DMS53 treated with DMSO at 0.1 percent for 48 hours (cell line): ENCODE measurements around the gene LMNTD1.

Experiments used
- DNase-seq: peaks from one replicate; lab custom pipeline; 2025; ENCODE audit not compliant: unreplicated experiment; lab: John Stamatoyannopoulos, UW

LMNTD1 gene

DNA sequence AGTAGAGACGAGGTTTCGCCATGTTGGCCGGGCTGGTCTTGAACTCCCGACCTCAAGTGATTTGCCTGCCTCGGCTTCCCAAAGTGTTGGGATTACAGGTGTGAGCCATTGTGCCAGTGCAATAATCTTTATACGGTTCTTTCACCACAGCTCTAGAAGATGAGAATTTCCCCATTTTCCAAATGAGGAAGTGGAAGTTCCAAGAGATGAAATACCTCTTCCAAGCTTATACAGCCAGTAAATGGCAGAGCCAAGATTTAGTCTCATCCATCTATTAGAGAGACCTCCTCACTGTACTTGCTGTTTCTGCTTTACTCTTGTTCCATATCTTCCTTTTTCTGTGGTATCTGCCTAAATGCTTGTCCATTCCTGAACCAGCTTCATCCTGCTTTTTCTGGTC lies 3.1 kb upstream of the LMNTD1 start:
- no peak for DNase-seq

DNA sequence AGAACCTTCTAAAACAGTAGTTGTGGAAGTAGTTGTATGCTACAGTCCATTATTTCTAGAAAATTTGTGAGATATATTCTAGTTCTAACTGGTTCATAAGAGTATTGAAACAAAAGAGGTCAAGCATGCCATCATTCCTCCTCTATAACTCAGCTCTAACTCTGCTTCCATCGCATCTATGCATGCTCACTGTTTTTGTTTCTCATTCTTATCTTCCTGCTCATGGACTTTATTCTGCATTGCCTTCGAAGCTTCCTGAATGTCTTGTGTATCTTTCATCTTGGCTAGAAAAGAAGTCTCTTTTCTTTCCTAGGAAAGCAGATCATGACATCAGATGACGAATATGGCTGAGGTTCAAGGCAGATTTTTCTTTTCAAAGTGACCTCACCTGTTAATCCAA lies 402 bp downstream of the LMNTD1 start:
- no peak for DNase-seq

DNA sequence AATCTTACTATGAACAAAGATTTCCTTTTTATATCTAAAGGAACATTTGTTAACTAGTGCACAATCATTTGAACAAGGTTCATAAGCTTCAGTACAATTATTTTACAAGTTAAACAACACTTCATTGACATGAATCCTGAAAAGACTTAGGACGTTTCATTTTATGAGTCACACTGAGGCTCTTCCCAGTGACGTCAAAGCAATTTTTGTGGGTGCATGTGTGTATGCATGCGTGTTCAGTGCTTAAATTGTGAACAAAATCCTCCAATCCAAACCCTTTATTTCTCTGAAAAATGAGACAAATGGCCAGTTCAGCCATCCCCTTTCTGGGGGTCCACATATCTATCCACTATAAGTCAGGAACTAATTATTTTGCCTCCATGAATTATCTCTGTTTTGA lies 2.9 kb downstream of the LMNTD1 start:
- no peak for DNase-seq

DNA sequence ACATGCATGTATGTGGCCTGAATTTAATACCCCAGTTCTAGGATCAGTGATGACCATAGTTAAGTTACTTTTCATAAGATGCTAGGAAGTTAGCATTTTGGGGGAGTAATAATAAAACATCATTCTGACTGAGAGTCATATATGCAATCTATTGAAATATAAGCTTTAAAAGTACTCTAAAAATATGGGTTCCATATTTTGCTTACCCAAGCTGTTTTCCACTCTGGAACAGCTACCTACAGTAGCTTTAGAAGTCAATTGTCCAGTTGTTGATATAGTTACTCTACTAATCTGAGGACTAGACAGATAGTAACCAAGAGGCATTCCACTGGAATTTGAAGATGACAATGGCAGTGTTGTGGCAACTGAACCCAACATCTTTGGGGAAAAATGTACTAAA lies 4.0 kb downstream of the LMNTD1 start:
- DNase-seq: no peak

DNA sequence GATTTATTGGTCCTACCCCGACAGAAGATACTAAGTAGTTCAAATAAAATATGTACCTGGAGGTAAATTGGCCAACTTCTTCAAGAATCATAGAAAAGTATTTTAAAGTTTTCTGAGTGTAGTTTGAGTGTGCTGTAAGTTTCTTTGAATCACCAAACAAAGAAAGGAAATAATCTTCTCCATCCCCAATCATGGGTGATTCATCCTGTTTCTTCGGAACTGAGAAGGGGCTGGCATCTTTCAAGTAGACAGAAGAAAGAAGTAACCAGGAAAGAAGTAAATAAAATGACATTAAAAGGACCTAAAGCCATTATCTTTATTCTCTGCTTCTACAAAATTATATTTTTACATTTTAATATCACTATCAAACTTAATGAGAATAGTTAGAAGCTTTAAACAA lies 6.8 kb downstream of the LMNTD1 start:
- no peak for DNase-seq

DNA sequence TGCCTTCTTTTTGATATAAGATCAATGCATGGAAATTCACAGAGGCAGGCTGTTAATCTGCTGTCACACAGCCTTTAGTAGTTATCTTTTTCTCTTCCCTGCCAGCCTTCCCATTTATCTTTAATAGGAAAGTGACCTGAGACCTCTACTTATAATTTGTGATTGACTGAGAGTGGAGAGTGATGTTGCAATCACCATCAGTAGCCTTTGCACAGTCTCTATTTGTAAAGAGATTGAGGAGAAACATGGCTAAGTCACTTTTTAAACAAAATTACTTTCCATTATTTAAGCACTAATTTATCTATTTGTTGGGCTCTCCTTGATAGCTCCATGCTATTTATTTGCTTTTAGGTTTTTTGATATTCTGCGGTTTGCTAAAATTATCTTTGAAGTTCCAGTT lies 19.9 kb downstream of the LMNTD1 start:
- no peak for DNase-seq

DNA sequence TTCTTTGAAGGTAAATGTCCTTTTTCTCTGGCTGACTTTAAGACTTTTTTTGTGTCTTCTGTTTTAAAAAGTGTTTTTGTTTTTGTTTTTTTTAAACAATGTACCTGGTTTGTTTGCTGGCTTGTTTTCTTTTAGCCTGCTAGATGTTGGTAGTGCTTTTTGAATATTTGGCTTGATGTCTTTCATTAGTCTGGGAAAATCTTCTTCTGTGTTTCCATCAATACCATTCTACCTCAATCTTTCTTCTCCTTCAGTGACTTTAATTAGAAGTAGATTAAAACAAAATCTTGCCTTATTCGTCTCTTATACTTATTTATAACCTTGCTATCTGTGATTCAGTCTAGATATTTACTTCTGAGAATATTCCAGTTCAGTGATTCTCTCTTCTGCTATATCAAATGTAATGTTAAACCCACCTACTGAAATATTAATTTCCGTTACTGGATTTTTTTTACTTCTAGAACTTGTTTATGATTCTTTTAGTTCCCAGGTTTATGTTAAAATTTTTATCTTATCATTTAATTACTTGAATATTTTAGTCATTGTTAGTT lies 21.5 kb downstream of the LMNTD1 start:
- no peak for DNase-seq

DNA sequence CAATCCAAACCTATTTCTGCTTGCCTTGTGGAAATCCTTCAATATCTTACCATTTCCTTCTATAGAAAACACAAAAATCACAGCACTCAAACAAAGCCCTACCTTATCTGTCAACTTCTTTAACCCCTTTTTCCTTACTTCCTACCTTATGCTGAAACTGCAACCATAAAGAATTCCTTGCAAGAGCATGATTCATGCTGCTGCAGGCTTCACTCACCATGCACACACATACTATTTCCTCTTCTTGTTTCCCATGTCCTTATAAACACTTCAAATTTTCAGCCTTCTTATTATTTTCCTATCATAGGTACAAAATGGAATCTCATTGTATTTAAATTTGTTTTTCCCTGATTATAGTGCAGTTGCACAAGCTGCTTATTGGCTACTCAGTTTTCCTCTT lies 23.3 kb downstream of the LMNTD1 start:
- DNase-seq: no peak

DNA sequence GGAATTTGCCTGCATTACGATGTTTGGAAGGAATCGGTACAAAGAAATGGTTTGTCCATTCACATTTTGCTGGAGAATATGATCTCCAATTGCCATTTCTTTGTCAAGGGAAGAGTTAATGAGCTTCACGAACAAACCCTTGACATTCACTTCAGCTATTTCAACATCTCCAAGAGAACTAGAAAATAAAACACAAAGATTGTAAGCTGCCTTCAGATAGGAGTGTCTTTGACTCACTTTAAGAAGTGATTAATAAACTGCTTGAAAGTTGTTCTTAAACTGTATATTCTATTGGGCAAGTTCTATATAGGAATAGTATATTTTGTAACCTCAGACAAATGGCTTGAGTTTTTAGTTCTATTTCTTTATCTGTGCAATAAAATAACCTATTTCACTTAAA lies 26.3 kb downstream of the LMNTD1 start:
- DNase-seq: no peak

DNA sequence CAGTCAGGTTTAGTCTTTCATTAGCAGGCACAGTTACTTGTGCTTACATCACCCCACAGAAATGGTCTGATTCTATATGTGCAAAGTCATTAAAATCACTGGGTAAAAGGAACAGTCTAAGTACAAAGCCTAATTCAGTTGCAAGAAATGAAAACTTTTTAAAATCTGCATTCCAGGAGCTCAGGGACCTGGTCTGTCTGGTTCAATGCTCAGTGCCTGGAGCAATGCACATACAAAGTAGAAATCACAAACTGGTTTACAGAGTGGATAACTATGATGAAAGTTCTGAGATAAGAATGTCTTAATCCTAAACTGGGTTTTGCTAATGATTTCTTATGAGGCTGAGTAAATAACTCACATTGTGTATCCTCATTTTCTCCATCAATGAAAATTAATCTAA lies 28.7 kb downstream of the LMNTD1 start:
- DNase-seq: no peak

DNA sequence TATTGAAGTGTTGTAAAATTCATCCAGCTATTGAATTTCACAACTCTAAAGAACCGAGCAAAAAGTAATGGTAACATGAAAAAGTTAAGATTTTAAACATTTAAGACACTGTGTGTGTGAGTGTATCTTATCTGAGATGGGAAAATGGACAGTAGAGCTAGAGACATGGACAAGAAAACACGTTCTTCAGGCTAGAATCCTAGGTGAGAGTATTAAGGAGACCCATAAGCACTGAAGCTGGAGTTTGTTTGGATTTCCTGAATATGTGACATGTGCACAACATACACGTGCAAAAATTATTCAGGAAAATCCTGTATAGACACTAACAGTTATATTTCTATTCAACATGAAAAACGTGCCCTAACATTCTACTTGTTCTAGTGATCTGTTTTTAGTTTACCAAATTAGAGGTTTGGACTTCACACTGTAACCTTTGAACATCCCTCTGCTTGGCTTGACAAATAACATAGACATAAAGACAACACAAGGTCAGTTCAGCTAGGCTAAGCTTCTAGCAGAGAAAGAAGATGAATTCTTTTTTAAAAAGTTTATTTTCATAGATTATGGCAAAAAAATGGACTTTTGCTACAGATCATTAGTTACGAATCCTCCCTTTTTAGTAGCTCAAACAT lies 31.3 kb downstream of the LMNTD1 start:
- DNase-seq: no peak

DNA sequence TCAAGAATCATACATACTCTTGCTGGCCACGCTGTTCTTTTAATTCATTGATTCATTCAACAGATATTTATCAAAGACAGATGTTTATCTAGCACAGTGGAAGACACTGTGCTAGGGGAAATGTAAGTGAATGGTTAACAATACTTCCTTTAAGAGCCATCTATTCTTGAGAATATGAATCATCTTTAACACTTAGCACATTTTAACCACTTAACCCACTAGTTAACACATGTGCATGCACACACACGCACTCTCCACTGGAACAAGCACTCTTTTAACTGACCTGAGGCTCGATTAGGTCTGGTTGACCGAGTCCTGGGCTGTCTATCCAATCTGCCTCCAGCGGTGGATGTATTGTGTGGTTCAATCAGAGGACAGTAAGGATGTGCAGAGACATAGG lies 34.6 kb downstream of the LMNTD1 start:
- DNase-seq: no peak

DNA sequence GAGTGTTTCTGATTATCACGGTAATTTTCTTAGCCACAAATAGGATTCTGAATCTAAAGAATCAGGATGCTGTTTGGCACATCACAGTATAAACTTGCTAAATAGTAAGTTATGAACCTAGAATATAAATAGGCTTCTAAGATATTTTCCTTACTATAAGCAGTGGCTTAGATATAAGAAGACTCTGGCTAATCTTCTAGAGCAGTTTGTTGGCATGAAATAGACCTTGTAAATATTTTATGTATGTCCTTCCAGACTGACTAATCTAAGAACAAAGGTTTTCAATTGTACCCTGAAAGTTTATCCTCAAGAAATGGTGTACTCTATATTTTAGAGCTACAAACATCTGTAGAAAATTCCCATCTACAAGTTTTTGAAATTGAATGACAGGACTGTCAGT lies 48.3 kb downstream of the LMNTD1 start:
- no peak for DNase-seq

DNA sequence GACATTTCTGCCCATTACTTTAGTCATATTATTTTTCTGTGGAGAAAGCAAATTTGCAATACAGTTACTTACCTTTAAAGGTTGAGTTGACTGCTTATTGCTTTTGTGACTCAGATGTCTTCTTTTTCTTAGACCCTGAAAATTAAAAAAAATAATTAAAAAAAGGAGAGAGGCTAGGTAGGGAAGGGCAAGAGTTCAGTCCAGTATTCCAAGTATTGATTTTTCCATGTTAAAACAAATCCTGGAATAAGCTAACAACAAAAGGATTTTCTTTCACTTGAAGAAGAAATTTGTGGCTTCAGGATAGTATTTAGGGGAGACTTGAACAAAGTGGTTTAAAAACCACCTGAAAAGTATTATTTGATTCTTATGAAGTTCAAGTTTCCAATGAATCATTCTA lies 49.4 kb downstream of the LMNTD1 start:
- no peak for DNase-seq

DNA sequence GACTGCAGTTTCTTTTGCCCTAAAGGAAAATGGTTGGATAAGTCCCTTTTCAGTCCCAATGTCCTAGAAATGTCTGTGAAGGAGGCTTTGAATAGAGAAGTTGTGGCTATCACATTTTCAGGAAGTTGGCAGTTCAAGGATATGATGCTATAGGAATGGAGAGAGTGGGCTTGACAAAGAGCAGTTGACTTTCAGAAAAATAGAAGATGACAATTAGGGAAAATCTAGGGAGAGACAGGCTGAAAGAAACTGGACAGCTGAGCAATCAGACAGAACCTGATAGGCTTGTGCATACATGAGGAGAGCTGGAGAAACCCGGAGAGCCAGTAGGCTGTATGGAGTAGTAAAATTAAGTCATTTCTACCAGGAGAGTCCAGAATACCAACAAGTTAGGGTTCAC lies 50.5 kb downstream of the LMNTD1 start:
- DNase-seq: no peak

DNA sequence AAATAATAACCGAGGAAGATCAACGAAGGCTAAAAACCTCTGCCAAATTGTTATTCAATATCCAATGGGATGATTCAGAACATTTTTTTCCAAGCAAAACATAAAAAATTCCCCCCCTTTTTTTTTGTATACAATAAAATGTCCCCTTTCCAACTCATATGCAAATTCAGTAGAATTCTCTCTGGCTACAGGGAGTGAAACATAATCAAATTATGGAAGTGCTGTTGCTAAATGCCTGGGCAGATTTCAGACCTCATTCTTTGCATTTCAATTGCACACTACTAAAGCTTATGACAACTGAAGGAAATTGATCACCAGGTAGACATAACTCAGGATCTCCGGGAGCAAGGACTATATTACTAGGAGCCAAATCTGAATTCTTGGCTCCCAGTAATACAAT lies 51.0 kb downstream of the LMNTD1 start:
- DNase-seq: no peak

DNA sequence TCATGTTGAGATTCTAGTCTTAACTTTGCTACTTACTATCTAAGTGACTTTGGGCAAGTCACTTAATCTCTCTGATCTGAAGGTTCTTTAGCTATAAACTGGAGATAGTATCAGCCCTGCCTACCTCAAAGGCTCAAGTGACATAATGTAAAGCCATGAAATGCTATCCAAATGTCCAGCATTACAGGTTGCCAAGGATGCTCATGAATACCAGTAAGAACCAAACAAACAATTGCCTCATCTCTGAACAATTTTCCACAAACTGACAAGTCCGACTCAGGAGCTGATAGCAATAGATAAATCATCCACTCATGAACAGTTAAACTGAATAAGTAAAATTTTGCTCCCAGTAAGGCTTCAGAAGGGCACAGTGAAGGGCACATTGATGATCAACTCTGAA lies 51.5 kb downstream of the LMNTD1 start:
- DNase-seq: no peak

DNA sequence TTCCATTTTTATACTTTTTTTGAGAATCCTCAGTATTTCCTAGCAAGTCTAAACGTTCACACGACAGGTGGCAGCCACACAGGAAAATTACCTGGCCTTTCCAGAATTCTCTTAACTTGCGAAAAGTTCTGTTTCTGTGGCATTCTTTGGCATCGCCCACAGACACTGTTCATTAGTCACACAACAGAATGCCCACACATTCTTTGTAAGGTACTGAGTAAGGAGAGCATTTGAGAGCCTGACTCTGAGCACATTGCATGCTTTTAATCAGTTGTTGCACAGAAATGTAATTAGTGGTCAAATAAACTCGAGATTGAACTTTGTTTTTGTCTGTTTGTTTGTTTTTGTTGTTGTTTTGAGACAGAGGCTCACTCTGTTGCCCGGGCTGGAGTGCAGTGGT lies 52.4 kb downstream of the LMNTD1 start:
- no peak for DNase-seq

DNA sequence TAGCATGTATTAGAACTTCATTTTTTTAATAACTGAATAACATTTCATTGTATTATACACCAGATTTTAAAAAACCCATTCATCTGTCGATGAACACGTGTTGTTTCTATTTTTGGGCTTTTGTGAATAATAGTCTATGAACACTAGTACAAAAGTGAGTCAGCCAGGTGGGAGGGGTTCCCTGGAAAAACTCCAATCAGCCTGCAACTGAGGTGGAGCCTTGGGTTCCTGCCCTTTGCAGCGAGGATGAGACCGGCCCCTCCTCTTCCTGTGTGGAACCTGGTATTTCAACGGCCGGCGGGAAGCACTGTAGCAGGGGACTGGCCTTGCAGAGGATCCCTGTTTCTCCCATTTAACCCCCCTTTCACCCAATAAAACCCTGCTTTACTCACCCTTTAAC lies 56.1 kb downstream of the LMNTD1 start:
- no peak for DNase-seq

DNA sequence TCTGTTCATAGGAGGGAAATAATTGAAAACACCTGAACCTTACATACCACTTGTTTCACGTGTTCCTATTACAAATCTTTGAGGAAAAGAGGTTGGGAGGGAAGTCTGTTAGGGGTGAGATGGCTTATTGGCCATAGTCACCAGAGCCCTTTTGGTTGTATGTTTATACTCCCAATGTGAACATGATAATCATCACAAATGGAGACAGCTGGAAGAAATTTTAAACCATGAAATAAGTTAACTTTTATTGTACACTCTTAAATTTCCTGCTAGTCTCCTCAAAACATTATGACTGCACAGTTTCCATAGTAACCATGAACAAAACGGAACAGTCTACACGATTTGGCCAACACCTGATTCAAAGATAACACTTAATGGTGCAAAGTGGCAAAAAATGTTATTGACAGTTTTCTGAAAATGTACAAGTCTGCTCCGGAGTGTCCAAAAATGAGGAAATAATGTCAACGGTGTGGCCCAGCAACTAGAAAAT lies 56.9 kb downstream of the LMNTD1 start:
- DNase-seq: no peak

DNA sequence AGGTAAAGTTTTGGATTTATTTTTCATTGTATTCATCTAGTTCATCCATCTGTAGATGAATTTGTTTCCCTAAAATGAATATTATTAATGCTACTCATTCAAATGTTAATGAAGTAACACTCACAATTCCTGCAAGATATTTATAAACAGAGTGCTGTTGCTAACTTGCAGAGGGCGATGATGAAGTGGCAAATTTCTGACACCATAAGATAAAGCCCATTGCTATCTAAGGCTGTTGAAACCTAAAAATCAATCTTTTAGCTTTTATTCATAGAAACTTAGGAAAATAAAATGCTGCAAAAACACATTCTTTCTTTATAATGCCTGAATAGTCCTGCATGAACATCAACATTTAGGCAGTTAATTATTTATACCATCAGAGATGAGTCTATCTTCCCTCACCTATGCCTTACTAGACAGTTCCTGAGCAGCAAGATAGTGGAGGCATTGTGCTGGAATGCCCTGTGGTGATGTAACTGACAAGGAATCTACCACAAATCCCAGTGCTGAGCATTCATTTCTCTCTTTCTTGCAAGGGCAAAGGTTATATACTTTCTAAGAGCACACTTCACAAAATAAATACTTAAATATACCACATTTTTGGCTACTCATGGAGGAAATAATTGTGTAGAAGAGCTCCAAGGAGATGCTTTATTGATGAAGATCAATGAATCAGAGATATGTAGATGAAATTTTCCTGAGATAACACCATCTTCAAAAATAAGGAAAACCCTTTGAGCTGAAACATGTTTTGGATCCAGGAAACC lies 57.6 kb downstream of the LMNTD1 start:
- no peak for DNase-seq

DNA sequence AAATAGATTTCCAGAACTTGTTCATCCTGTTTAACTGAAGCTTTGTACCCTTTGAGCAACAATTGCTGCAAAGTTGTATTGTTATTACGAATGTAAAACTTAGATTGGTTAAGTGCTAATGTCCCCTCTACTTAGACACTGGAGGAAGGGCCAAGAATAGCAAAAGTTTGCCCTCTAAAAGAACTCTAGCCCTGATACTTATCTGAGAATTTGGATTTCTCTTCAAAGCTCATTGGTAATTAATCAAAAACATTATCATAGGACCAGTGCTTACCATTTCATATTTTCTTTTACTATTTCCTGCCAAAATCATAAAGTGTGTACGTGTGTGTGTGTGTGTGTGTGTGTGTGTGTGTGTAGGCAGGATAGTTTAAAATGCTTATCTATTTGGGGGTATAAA lies 58.2 kb downstream of the LMNTD1 start:
- no peak for DNase-seq

DNA sequence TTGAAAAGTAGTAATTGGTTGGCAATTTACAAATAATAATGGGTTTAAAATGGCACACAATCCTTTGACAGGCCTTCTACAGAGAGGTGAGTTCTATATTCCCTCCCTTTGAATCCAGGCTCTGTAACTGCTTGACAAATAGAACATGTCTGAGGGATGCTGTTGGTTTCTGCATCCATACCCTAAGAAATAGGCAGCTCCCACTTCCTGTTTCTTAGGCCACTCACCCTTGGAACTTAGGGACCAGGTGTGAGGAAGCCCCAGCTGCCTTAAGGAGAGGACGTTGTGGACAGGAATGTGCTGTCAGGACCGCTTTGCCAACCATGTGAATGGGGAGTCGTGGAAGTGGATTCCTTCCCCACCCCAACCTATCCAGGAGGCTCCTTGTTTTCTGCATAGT lies 59.4 kb downstream of the LMNTD1 start:
- no peak for DNase-seq
